OCI-M2 (cell line): ENCODE data around the gene SKAP2.

Experiments used
- DNase-seq: peaks from one replicate; lab custom pipeline; 2025; ENCODE audit not compliant: unreplicated experiment; lab: John Stamatoyannopoulos, UW

SKAP2 gene

GRCh38 chr7:26698194-26698593, 166.2 kb downstream of the SKAP2 start:
- no peak for DNase-seq

- no peak for DNase-seq
Observed at GRCh38 chr7:26696978-26697377, 167.4 kb downstream of the SKAP2 start.

- no peak for DNase-seq
Observed at GRCh38 chr7:26696161-26696560, 168.2 kb downstream of the SKAP2 start.

GRCh38 chr7:26694713-26695112, 169.7 kb downstream of the SKAP2 start:
- DNase-seq = no peak

- DNase-seq = no peak
Observed at GRCh38 chr7:26694141-26694540, 170.2 kb downstream of the SKAP2 start.

- no peak for DNase-seq
Observed at GRCh38 chr7:26691886-26692285, 172.5 kb downstream of the SKAP2 start.

GRCh38 chr7:26691406-26691805, 173.0 kb downstream of the SKAP2 start:
- DNase-seq = no peak

GRCh38 chr7:26690135-26690805, 174.1 kb downstream of the SKAP2 start:
- DNase-seq = no peak

- no peak for DNase-seq
Observed at GRCh38 chr7:26688936-26689506, 175.4 kb downstream of the SKAP2 start.

- DNase-seq = no peak
Observed at GRCh38 chr7:26688388-26688787, 176.0 kb downstream of the SKAP2 start.

- DNase-seq = no peak
Observed at GRCh38 chr7:26687032-26687431, 177.4 kb downstream of the SKAP2 start.

- peak; percentile 16 for DNase-seq
Observed at GRCh38 chr7:26686448-26686981, 177.9 kb downstream of the SKAP2 start.

- DNase-seq = no peak
Observed at GRCh38 chr7:26685606-26686005, 178.8 kb downstream of the SKAP2 start.

- DNase-seq = no peak
Observed at GRCh38 chr7:26684447-26684846, 179.9 kb downstream of the SKAP2 start.

- DNase-seq = no peak
Observed at GRCh38 chr7:26683277-26683676, 181.1 kb downstream of the SKAP2 start.

GRCh38 chr7:26681819-26682418, 182.5 kb downstream of the SKAP2 start:
- no peak for DNase-seq

- DNase-seq = no peak
Observed at GRCh38 chr7:26680587-26680986, 183.8 kb downstream of the SKAP2 start.

GRCh38 chr7:26675143-26675887, 189.1 kb downstream of the SKAP2 start:
- DNase-seq = no peak

- no peak for DNase-seq
Observed at GRCh38 chr7:26673858-26674257, 190.5 kb downstream of the SKAP2 start.

GRCh38 chr7:26673271-26673670, 191.1 kb downstream of the SKAP2 start:
- no peak for DNase-seq

- no peak for DNase-seq
Observed at GRCh38 chr7:26670841-26671240, 193.5 kb downstream of the SKAP2 start.

- DNase-seq = no peak
Observed at GRCh38 chr7:26670290-26670689, 194.1 kb downstream of the SKAP2 start.
